GOT3 (cell line): ENCODE measurements around the gene CACNB3.
"Not testable (repeated sequence)": the region's sequence is repeated elsewhere in the genome, so short reads cannot be mapped to it uniquely, and the experiment has no call there.

Experiments
- DNase-seq: peaks from one replicate; lab custom pipeline; 2025; ENCODE audit warnings: mixed read lengths; lab: John Stamatoyannopoulos, UW

Gene CACNB3

DNA sequence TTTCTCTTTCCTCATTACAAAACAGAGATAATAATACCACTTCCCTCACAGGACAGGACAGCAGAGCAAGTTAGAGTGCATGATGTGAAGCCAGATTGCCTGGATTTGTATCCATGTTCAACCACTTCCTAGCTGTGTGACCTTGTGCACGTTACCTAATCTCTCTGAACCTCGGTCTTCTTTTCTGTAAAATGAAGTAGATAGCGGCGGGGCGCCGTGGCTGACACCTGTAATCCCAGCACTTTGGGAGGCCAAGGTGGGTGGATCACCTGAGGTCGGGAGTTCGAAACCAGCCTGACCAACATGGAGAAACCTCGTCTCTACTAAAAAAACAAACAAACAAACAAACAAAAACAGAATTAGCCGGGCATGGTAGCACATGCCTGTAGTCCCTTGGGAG lies 36.6 kb downstream of the CACNB3 start:
- not testable (repeated sequence) for DNase-seq

- no peak for DNase-seq
Measured at GRCh38 chr12:48856379-48856778, 38.1 kb downstream of the CACNB3 start.

DNA sequence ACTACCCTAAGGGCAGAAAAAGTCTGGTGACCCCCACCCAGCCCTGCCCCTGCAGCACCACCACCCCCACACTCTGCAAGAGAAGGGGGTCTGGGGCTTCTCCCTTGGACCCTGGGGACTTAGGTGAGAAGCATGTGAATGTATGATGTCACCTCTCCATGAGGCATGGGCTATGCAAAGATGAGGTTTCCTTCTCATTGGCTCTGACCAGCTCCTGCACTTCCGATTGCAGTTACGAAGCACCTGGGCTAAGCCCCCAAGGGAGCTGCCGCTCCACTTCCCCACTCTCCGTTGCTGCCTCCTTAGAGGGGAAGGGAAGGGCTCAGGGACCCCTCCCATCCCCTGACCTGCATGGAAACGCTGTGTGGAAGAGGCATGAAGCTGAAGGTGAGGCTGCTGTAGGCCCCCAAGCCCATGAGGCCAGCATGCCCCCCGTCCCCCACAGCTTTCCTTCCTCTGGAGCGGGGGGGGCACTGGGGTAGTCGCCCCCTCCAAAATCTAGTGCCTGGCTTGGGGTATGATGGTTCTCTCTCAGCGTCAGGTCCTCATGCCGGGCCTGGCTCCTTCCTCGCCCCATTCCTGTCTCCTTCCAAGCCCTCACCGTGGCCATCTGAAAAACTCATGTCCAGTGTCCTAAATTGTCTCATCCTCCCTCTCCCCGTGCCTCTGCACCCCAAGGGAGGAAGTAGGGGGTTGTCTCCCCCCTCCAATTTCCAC lies 39.1 kb downstream of the CACNB3 start:
- DNase-seq, result no peak

DNA sequence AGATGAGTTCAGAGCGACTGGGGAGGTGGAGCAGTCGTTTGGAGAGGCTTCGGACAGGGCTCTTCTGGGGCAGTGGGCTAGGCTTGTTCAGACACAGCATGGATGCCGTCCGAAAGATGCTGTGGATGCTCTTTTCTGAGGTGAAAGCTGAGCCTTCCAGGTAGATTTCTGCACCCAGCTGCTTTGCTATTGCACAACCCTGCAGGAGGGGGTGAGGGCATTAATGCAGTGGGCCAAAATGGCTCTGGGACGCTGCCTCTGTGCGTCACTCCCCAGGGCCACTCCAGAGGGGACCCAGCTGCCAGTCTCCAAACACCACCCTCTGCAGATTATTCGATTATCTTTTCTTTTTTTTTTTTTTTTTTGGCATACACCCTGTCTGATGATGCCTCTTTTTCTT lies 39.7 kb downstream of the CACNB3 start:
- no peak for DNase-seq

- DNase-seq, result no peak
Measured at GRCh38 chr12:48859607-48860006, 41.3 kb downstream of the CACNB3 start.

- DNase-seq, result not testable (repeated sequence)
Measured at GRCh38 chr12:48860236-48860635, 41.9 kb downstream of the CACNB3 start.

- DNase-seq, result no peak
Measured at GRCh38 chr12:48861111-48861510, 42.8 kb downstream of the CACNB3 start.

GRCh38 chr12:48862760-48863159 lies 44.5 kb downstream of the CACNB3 start:
- no peak for DNase-seq

DNA sequence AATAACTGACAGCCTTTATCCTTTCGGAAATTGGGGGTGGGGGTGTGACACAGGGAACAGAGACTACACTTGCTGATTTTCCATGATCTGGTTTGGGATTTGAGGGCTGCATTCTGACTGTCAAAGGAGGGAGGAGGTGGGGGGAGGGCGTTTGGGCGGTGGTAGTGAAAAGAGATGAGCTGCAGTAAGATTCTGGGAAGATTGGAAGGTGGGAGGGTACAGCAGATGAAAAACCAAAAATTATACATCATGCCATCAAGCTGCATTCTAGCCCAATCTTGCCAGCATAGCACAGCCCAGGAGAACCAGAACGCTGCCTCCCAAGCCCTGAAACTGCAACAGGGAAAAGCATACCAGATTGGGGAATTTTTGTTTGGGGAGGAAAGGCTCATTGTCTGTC lies 45.0 kb downstream of the CACNB3 start:
- no peak for DNase-seq

DNA sequence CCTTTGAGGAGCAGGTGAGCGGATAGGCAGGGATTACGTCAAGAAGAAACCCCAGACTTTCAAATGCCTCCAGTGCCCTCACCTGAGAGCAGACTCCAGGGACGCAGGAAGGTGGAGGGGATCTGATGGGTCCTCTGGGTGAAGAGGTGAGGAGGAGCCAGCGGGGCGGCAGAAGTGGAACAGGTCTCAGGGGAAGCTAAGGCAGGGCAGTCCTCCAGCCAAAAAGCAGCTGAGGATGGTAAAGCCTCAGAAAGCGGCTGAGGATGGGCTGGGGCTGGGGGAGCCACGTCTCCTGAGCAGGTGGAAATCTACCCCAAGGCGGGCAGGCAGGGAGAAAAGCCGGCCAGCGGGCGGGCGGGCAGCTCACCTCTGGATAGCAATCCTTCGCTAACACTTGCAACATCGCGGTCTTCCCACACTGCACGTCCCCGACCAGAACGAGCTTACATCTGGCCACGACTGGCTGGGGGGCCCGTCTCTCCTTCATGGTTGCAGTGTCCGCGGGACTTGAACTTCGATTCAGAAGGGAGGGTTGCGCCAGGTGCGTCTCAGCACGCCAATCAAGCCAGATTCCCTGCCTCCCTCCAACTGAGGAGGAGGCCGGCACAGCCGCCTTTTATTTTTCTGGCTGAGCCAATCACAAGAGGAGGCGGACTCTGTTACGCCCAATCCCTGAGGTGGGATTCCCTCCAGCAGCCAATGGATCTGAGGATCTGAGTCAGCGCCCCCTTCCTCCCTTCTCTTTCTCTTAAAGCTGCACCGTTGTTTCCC lies 47.2 kb downstream of the CACNB3 start, which contains the start of gene RND1:
Gene RND1 (minus strand): TSS at position 590 of the 771 bp plus-strand sequence. CDS start 103 bp downstream, at position 487.
- DNase-seq, result peak; percentile 40

DNA sequence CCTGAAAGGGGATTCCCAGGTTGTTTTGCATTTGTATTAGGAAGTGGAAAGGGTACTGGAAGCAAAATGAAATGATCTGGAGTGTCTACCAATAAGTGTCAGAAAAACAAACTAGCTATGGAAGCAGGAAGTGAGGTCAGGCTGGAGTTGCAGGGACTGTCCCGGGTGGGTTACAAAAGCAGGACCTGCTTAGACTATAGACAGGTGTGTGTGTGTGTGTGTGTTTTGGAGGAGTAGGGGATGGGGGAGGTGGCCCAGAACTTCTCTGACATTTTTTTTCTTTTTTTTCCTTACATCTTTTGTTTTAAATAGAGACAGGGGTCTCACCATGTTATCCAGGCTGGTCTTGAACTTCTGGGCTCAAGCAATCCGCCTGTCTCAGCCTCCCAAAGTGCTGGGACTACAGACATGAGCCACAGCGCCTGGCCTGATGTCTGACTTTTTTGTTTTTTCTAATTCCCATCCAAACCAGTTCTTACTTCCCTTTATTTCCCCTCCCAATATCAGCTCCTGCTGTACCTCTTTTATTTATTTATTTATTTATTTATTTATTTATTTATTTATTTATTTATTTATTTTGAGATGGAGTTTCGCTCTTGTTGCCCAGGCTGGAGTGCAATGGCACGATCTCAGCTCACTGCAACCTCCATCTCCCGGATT lies 47.9 kb downstream of the CACNB3 start:
- DNase-seq, result no peak

DNA sequence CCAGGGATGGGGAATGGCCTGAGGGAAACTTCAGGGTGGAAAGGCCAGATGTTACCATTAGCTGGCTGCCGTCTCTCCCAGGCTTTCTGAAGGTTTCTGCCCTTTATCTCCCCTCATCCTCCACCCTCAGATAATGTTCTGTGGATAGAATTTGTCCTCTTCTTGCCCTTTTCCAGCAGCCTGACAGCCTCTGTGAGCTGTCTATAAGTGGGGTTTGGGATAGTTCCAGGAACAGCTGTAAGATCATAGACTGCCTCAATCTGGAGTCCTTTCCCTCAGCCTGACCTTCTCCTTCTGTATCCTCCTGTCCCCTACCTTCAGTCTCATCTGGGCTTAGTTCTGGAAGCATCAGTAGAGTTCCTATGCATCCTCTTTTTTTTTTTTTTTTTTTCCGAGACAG lies 50.2 kb downstream of the CACNB3 start:
- no peak for DNase-seq

GRCh38 chr12:48869191-48869590 lies 50.9 kb downstream of the CACNB3 start:
- no peak for DNase-seq

- no peak for DNase-seq
Measured at GRCh38 chr12:48873096-48873495, 54.8 kb downstream of the CACNB3 start.

GRCh38 chr12:48873534-48873933 lies 55.2 kb downstream of the CACNB3 start:
- not testable (repeated sequence) for DNase-seq

DNA sequence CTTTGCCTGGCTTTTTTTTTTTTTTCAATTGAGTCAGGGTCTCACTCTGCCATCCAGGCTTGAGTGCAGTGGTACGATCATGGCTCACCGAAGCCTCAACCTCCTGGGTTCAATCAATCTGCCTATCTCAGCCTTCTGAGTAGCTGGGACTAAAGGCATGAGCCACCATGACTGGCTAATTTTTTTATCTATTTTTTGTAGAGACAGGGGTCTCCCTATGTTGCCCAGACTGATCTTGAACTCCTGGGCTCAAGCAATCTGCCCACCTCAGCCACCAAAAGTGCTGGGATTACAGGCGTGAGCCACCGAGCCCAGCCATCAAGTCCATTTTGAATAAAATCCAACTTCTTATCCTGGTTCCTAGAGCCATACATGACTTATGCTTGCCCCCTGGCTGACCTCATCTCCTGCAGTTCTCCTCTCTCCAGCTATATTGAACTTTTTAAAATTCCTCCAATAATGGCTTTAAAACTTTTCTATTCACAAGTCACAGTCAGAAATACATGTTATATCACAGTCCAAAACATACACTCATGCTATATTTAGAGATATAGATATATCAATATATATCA lies 57.7 kb downstream of the CACNB3 start:
- DNase-seq, result no peak
